Measurements from ENCODE around the gene MAML3.

MAML3 gene

DNA sequence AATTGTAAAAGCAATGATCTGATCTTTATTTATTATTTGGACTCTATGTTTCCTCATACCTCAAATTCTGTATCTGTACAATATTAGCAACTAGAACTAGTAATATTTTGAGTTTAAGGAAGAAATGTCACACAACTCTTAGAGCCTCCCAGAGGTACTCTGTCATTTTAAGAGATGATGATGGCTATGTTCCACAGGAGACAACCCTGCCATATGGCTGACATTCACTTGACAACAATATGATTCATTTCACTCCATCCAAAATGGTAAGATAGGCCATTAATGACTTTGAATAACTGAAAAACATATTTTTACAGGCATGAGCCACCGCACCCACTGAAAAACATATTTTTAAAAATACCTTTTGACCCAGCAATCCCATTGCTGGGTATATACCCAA is 190.3 kb downstream of the MAML3 start:
- TF ChIP-seq, protein P1, sequence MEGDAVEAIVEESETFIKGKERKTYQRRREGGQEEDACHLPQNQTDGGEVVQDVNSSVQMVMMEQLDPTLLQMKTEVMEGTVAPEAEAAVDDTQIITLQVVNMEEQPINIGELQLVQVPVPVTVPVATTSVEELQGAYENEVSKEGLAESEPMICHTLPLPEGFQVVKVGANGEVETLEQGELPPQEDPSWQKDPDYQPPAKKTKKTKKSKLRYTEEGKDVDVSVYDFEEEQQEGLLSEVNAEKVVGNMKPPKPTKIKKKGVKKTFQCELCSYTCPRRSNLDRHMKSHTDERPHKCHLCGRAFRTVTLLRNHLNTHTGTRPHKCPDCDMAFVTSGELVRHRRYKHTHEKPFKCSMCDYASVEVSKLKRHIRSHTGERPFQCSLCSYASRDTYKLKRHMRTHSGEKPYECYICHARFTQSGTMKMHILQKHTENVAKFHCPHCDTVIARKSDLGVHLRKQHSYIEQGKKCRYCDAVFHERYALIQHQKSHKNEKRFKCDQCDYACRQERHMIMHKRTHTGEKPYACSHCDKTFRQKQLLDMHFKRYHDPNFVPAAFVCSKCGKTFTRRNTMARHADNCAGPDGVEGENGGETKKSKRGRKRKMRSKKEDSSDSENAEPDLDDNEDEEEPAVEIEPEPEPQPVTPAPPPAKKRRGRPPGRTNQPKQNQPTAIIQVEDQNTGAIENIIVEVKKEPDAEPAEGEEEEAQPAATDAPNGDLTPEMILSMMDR (IDR thresholded peaks at IDR 0.05; ENCODE audit: borderline replicate concordance, control extremely low read depth, extremely low read depth, insufficient read depth, missing control alignments): no peak
- in situ Hi-C loops (cut with MboI; ENCODE audit: low sequenced_read_pairs, unreplicated experiment): no loop called here
- DNase-seq (ENCODE audit: low spot score): no peak

DNA sequence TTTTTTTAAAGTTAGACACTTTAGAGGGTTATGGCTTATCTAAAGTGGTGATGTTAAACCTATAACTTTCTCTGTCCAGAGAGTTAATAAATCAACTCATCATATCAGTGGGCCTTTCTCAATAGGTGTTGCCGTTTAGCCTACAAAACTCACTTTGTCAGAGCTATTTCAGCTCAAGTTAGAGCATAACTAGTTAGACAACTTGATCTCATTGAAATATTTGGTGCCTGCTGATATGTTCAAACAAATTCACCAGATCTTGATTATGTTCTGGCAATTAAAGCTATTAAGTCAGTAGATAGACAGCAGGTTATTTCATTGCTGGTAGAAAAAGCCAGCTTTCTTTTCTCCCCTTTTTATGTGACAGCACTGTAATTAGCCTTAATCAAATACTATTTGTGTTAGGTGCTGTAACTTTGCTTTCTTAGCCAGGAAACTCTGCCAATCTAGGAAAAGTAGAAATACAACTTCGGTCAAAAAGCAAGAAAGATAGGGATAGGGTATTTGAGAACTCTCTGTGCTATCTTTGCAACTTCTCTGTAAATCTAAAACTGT is 191.8 kb downstream of the MAML3 start:
- no peak for DNase-seq (ENCODE audit: low spot score)
- TF ChIP-seq, protein P1 (IDR thresholded peaks at IDR 0.05; ENCODE audit: borderline replicate concordance, control extremely low read depth, extremely low read depth, insufficient read depth, missing control alignments): no peak
- in situ Hi-C loops (cut with MboI; ENCODE audit: low sequenced_read_pairs, unreplicated experiment): no loop called here

DNA sequence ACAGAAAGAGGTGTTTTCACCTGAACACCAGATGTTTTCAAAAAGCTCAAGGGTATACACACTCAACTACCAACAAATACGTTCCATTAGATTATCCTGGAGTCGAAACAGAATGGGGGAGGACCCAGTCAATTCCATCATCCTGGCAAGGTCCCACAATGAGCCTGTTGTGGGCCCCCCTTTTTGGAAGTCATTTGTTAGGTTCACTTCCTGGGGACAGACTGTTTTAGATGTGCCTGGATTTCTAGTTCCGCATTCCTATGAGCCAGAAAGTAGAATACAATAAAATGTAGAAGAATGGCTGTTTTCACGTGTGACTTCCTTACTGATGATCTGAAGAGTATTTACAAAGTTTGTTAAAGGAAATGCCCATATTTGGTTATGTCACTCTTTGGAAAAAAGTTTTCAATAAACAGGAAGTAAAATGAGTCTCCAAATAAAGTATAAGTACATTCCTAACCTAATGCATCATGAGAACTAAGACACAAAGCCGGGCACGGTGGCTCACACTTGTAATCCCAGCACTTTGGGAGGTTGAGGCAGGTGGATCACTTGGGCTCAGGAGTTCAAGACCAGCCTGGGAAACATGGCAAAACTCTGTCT is 192.5 kb downstream of the MAML3 start:
- in situ Hi-C loops (cut with MboI; ENCODE audit: low sequenced_read_pairs, unreplicated experiment): no loop called here
- DNase-seq (ENCODE audit: low spot score): no peak
- TF ChIP-seq, protein P1 (IDR thresholded peaks at IDR 0.05; ENCODE audit: borderline replicate concordance, control extremely low read depth, extremely low read depth, insufficient read depth, missing control alignments): no peak

DNA sequence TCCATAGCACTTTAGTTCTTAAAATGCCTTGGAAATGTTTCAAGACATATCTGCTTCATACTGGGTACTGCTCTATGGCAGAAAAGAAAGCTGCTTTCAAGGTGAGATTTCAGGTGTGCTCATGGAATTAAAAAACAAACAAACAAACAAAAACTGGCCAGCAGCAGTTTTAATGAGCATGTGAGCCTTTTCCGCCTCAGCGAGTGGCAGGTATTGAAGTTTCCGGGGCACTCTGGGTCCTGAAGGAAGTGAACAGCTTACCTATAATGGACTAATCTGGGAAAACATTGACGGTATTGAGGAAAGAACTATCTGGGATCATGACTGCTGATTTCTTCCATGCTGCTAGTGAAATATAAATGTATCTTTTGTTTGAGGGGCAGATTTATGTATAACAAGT is 194.6 kb downstream of the MAML3 start:
- DNase-seq (ENCODE audit: low spot score): no peak
- TF ChIP-seq, protein P1 (IDR thresholded peaks at IDR 0.05; ENCODE audit: borderline replicate concordance, control extremely low read depth, extremely low read depth, insufficient read depth, missing control alignments): no peak
- in situ Hi-C loops (cut with MboI; ENCODE audit: low sequenced_read_pairs, unreplicated experiment): no loop called here

DNA sequence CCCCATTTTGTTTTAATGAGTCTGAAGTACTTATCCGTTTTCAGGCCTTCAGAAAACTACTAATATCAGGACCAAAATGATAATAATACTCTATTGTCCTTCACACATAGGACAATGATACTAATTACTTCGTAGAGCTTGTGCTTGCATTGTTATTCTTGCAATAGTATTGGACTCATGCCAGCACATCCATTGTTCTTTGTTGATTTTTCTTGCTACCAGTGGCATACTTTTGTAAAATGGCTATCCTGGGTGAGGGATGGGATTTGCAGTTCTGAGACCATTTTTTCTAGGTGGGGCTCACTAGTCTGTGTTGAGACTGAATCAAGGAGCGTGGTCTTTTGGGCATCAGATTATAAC is 195.3 kb downstream of the MAML3 start:
- DNase-seq (ENCODE audit: low spot score): no peak
- in situ Hi-C loops (cut with MboI; ENCODE audit: low sequenced_read_pairs, unreplicated experiment): no loop called here
- TF ChIP-seq, protein P1 (IDR thresholded peaks at IDR 0.05; ENCODE audit: borderline replicate concordance, control extremely low read depth, extremely low read depth, insufficient read depth, missing control alignments): no peak

DNA sequence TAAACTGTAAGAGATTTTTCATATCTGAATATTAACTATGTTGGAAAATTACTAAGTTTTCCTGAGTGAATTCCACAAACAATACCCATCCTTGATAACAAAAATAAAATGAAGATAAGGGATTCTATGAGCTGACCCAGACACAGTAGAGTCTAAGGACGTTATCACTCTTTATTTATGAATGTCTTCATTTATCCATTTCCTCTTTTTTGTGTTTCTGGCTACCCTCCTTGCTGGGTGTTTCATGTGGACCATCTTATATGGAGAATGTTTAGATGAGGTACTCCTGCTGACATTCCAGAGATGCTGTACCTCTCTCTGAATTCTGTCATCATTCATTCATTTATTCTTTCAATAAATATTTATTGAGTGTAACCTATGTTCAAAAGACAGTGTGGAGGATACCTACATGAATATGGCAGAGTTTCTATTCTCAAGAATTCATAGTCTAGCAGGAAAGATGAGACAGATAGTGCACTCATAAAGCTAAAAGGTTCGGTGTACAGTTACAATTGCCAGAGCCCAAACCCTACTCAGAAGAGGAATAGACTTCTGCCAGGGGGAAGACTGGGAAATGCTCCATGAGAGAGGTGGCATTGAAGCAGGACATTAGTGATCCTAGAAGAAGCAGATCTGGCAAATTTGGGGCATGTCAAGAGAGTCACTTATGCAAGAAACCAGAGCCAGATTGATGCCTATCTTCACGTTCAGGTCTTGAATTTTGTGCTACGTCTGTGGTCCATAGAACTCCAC is 195.8 kb downstream of the MAML3 start:
- in situ Hi-C loops (cut with MboI; ENCODE audit: low sequenced_read_pairs, unreplicated experiment): no loop called here
- DNase-seq (ENCODE audit: low spot score): no peak
- TF ChIP-seq, protein P1 (IDR thresholded peaks at IDR 0.05; ENCODE audit: borderline replicate concordance, control extremely low read depth, extremely low read depth, insufficient read depth, missing control alignments): no peak
